VCaP (cell line): ENCODE measurements around the gene COX7A2.
A peak's percentile ranks its signal among the peaks of the same experiment; 100 is the strongest.

Experiments used
- H3K27ac ChIP-seq: fragments of 450-650 bp; 2 replicates; pipeline ENCODE4 v1.5.1; 2017
- CTCF ChIP-seq: fragments of 450-650 bp; conservative IDR thresholded peaks from 2 replicates; pipeline ENCODE4 v1.5.1; 2017; ENCODE audit warnings: mild to moderate bottlenecking, moderate library complexity

Gene COX7A2

GRCh38 chr6:75208298-75209183 lies 35.1 kb downstream of the COX7A2 start:
- peak; percentile 83 for TF ChIP-seq CTCF

GRCh38 chr6:75206576-75207342 lies 36.8 kb downstream of the COX7A2 start:
- TF ChIP-seq CTCF = no peak
- no peak overlapping the region for H3K27ac ChIP-seq

More at GRCh38 chr6:75208298-75209183, 35.1 kb downstream of the COX7A2 start:
- H3K27ac ChIP-seq = no peak overlapping the region

- no peak within 1 kb of the TSS for H3K27ac ChIP-seq
- TF ChIP-seq CTCF = no peak
These were observed 37.6 kb downstream of the COX7A2 start, which contains the start of gene COL12A1 for GRCh38 chr6:75205776-75206575. Gene COL12A1, minus strand, starts transcription at chr6:75206053. Its CDS starts 3,261 bp downstream, at chr6:75202792.

- H3K27ac ChIP-seq = no peak overlapping the region
- TF ChIP-seq CTCF = no peak
These were observed 38.4 kb downstream of the COX7A2 start for GRCh38 chr6:75204959-75205775.

GRCh38 chr6:75204217-75204958 lies 39.2 kb downstream of the COX7A2 start:
- H3K27ac ChIP-seq = no peak overlapping the region
- peak; percentile 85 for TF ChIP-seq CTCF

GRCh38 chr6:75203721-75204120 lies 39.9 kb downstream of the COX7A2 start:
- H3K27ac ChIP-seq = no peak overlapping the region

More at GRCh38 chr6:75203721-75204120, 39.9 kb downstream of the COX7A2 start:
- TF ChIP-seq CTCF = no peak
